HG02798 (cell line): Measurements from ENCODE around the gene GDA.

Experiments used
- ATAC-seq: cut with Tn5 transposase; IDR thresholded peaks from one replicate; pipeline ENCODE4 v1.9.1; 2021; ENCODE audit warnings: mild to moderate bottlenecking; ENCODE audit not compliant: unreplicated experiment, poor library complexity

GDA gene

DNA sequence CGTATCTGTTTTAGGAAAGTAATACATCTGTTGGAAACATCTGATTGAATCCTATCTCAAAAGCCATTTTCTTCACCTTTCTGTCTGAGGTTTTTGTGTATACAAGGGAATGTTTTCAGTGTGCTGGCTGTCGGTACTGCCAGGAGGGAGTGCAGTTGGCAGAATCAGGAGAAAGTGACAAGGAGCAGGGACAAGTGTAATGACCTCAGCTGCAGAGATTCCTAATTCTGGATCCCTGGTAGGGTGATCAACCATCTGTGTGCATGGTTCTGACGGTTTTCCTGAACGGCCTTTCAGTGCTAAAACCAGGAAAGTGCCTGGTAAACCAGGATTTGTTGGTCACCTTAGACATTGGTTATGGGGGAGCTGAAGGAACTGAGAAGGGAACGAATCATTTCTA, 1.6 kb upstream of the GDA start:
- ATAC-seq = no peak

DNA sequence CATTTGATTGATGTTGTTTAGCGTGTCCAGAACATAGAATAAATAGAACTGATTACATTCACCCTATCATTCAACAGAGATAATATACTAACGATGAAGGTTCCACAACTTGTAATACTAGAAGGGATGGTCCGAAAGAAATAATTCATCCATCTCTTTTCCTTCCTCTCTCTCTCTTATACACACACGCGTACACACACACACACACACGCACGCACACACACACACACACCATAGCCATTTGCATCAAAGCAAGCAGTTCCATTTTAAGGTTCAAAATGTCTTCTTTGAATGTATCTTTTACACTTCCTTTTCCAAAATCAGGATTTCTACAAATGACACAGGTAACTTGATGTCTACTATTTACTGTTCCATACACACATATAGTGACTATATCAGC, 887 bp downstream of the GDA start:
- no peak for ATAC-seq

DNA sequence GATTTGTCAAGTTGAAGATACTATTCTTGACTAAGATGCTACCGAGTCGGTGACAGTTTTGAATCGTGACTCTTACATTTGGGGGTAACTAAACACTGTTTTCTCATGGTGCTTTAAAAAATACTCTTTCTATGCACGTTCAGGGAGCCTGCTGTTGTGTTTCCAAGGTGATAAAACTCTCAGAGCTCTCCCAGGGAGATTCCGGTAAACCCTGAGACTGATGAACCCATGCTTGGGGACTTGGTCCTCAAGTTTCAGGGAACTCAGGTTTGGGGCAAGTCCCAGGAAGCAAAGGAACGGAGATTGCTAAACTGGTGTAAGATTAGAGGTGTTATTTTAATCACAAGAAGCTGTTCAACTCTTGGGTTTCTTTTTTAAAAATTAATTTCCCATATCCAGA, 1.4 kb downstream of the GDA start:
- no peak for ATAC-seq

DNA sequence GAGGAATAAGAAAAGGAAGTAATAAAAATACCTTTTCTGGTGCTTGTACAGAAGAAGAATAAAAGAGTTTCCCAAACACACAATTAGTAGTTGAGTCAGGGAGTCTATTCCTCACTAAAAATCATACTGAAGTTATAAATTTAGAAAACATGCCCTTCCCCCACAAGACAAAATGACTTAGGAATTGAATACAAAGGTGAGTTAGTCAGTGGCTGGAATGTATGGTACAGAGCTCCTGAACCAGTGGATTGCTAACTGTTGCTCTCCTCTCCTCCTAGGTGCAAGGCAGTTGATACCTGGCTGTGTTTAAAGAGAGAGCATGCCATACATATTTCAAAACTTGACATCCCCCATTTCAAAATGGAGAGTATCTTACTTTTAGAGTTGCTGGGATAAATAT, 1.9 kb downstream of the GDA start:
- no peak for ATAC-seq

DNA sequence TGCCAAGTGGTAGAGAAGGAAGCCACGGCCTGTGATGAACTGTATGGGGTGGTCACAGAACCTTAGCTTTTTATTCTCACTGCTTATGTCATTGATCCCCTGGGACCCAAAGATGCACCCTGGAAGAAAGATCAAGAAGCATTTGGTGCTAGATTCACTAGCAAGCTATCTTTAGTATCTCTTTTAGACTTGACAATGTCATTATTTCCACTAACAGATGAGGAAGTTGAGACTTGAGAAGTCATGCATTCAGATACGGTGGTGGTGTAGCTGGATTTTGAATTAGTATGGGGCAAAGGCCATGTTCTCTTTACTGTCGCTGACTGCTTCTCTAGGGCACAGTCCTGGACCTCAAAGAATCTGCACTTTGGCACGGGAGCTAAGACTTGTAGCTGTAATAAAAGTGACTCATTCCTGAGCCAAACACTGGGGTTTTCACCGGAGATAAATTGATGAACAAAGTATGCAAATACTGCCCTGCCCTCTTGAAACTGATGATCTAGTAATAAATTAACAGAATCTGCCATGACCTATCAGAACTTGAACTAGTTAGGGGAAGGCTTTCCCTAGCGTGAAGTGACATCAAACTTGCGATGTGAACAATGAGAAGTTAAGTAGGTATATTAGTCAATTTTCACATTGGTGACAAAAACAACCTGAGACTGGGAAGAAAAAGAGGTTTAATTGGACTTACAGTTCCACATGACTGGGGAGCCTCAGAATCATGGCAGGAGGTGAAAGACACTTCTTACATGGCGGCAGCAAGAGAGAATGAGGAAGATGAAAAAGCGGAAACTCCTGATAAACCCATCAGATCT, 5.4 kb downstream of the GDA start:
- peak; percentile 85 for ATAC-seq

DNA sequence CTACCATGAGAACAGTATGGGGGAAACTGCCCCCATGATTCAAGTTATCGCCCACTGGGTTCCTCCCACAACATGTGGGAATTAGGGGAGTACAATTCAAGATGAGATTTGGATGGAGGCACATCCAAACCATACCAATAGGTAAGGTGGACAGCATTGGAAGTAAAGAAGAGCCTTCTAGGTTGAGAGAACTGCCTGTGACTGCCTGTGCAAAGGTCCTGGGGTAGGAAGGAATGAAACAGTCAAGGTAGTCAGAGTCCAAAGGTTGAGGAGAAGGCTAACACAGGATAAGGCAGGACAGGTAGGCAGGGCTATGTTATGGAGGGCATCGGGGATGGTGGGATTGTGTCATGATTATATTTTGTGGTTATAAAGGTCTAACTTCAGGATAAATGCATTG, 6.1 kb downstream of the GDA start:
- no peak for ATAC-seq

DNA sequence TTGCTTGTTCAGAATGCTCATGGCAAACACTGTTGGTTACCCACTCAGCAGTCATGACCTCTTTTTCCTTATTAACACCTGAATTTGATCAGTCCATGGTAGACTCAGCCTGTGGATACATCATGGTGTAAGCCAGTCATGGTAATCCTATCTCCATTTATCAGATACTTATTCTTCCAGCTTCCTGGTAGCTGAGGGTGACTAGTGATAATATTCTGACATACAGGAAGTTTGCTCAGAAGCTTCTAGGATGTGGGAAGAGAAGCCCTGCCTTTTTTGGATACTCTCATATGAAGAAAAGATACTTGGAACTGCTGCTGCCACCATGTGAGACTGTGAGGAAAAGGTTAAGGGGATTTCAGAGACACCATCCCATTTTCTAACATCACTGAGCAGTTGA, 7.3 kb downstream of the GDA start:
- ATAC-seq = no peak

DNA sequence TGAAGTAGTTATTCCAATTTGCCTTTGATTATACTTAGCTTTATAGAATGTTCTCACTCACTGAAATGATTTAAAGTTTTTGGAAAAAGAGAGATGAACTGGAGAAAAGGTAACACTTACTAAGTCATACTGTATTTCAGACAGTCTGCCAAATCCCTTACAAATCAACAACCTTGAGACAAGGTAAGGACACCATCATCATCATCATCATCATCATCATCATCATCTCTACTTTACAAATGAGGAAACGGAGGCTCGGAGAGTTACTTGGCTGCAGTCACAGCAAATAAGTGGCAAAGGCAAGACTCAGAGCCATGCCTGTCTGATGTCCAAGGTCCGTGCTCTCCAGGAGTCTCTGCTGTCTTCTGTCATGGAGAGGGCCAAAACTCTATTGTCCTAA, 9.4 kb downstream of the GDA start:
- ATAC-seq = no peak

DNA sequence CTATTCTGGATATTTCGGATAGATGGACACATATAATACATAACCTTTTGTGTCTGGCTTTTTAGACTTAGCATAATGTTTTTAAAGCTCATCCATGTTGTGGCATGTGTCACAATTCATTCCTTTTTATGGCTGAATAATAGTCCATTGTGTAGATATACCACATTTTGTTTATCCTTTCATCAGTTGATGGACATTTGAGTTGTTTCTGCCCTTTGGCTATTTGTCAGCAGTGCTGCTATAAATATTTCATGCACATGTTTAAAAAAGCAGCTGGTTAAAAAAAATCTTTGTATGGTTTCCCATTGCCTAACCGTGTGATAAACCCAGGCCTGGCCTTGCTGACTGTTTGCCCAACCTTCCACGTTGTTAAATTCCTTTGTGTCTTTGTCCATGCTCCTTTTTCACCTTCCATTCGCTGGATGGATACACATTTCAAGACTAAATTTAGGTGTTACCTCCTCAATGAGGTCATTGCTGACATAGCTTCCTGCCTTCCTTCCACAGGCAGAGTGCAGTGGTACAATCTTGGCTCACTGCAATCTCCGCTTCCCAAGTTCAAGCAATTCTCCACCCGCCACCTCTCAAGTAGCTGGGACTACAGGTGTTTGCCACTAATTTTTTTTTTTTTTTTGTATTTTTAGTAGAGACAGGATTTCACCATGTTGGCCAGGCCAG, 11.3 kb downstream of the GDA start:
- ATAC-seq = no peak

DNA sequence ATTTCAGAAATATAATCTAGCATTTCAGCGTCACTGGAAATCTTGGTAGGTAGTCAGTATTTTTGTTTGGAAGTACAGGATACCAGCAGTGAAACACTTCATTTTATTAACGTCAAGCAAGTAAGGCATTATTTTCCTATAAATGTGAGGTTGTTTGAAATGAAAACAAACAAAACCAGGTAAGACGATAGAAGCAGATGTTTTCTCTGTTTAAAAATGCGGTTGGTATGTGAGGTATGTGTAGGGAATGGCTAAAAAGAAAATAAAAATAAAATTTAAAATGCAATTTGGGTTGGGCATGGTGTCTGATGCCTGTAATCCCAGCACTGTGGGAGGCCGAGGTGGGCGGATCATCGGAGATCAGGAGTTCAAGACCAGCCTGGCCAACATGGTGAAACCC, 16.1 kb downstream of the GDA start:
- no peak for ATAC-seq

DNA sequence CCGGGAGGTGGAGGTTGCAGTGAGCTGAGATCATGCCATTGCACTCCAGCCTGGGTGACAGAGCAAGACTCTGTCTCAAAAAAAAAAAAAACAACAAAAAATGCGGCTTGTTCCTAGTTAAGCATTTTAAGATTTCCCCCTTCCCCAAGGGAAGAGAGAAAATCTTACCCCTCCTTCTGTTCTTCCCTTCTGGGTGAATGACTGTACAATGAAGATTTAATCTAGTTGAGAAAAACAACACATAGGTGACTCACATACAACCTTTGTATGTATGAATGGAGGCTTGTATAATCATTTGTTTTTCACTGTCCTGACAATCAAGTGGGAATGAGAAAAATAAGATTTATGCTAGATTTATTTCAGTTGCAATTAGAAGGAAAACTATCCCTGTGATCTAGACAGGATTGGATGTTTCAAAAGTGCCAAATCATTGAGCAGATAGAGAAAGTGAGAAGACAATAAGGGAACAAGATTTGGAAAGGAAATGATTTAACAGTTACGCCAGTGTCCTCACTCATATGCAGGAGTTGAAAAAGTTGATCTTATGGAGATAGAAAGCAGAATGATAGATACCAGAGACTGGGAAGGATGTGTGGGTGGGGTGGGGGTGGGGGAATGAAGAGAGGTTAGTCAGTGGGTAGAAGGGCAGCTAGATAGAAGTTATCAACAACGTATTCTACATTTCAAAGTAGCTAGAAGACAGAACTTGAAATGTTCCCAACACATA, 16.7 kb downstream of the GDA start:
- no peak for ATAC-seq

DNA sequence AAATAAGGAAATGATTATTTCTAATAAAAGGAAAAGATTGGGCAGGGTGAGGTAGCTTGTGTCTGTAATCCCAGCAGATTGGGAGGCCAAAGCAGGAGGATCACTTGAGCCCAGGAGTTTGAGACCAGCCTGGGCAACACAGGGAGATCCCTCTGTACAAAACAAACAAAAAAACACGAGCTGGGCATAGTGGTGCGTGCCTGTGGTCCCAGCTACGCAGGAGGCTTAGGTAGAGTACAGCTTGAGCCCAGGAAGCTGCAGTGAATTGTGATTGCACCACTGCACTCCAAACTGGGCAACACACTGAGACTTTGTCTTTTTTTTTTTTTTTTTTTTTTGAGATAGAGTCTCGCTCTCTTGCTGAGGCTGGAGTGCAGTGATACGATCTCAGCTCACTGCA, 18.8 kb downstream of the GDA start:
- no peak for ATAC-seq

DNA sequence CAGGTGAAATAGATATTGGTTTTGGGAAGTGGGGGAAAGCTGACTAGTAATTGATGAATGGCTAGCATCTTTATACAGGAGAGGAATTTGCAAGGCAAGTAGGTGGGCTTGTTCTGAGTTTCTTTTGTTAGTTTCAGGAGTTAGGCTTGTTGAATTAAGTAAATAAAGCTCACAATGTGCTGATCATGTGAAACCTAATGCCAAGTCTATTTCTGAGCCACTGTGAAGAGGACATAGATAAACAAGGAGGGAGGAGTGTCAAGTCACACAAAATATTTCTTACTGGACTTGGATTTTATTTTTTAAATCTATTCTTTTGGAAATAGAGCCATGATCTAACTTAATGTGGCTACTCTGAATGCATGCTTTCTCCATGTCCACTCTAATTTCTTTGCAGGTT, 19.9 kb downstream of the GDA start:
- no peak for ATAC-seq

DNA sequence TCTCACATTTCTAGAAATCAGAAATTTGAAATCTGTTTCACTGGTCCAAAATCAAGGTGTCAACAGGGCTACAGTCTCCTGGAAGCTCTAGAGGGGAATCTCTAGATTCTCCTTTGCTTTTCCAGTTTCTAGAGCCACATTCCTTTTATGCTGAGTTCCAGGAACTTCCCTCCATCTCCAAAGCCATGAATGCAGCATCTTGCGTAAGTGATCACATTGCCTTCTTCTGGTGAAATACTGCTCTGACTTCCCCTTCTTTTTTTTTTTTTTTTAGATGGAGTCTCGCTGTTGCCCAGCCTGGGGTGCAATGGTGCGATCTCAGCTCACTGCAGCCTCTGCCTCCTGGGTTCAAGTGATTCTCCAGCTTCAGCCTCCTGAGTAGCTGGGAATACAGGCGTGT, 23.8 kb downstream of the GDA start:
- no peak for ATAC-seq

DNA sequence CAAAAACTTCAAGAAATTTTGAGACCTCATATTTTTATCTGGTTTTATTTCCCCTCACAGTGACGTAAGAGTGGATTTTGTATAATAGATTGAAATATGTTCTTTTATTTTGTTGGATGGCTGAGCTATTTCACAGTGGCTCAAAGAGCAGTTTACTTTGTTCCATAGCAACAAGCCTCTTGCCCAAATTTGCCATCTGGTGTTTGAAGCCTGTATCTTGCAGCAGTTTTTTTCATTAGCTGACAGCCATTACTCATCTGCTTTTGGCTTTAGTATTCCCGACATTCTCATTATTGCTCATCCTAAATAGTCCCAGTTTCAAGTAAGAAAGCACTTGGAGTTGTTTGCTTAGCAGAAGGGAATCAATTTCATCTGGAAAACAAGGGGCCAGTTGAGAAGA, 36.3 kb downstream of the GDA start:
- no peak for ATAC-seq

DNA sequence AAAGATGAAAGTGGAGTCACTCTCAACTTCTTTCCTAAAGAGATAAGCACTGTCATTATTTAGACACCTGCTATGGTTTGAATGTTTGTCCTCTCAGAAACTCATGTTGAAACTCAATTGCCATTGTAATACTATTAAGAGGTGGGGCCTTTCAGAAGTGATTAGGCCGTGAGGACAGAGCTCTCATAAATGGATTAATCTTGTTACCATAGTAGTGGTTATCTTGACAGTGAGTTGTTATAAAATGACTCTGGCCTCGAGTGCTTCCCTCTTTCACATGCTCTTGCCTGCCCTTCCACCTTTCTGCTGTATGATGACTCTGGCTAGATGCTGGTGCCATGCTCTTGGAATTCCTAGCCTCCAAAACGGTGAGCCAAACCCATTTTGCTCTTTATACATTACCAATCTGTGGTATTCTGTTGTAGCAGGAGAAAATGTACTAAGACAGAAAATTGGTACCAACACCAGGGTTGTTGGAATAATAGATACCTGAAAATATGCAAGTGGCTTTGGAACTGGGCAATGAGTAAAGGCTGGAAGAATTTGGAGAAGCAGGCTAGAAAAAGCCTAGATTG, 38.0 kb downstream of the GDA start:
- no peak for ATAC-seq

DNA sequence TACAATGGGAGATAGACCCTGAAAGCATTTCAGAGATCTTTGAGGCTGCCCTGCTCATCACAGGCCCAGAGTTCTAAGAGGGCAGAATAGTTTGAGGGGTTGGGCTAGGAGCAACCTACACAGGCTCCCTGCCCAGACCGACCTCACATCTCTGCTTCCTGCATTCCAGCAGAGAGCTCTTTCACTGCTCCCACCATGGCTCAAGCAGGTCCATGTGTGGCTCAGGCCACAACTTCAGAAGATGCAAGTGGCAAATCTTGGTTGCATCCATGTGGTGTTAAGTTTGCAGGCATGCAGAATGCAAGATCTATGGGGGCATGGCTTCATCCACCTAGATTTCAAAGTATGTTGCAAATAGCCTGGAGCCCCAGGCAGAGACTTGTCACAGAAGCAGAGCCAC, 39.0 kb downstream of the GDA start:
- ATAC-seq = no peak

DNA sequence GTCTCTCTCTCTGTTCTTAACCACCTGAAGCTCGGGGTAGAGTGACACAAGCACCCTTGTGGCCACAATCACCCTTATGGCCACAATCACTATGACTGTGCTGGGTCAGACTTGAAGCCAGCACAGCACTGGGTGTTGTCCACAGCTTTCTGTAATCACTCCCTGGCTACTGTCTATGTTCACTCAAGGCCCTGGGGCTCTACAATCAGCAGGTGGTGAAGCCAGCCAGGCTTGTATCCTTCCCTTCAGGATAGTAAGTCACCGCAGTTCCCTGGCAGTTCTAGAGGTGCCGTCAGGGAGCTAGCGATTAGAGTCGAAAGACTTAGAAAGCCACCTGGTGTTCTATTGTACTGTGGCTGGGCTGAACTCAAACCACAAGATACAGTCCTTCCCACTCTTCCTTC, 44.2 kb downstream of the GDA start:
- peak; percentile 96 for ATAC-seq

DNA sequence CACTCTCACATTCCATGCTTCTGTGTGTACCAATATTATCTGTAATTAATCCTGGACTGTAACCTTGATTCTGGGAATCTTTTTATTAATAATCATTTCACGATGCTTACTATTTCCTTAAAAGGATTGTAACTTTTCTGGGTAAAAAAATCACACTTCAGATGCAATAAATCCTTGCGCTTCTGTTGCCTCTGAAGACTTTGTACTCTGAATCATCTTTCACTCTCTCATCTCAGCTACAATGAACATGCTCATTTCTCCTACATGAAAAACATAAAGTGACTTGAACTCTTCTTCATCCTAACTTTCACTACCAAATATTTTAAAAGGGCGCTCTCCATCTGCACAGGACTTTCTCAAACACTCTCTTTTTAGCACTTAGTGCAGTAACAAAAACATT, 50.0 kb downstream of the GDA start:
- ATAC-seq = no peak

DNA sequence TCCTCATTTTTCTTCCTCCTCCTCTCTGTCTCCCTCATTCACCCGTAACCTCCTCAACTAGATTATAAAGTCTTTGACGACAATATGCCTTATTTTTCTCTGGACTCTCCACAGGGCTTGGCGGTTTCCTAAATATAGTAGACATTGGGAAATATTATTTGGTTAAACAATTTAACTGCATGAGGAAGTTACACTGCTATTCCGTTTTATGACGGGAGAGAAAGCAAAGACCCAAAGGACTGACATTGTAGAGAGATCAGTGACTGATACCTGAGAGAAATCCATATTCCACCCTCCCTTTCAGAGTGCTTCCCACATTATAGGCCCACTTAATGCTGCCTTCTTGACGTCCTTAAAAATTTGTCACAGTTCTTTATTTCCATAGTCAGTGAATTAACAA, 51.2 kb downstream of the GDA start:
- no peak for ATAC-seq

DNA sequence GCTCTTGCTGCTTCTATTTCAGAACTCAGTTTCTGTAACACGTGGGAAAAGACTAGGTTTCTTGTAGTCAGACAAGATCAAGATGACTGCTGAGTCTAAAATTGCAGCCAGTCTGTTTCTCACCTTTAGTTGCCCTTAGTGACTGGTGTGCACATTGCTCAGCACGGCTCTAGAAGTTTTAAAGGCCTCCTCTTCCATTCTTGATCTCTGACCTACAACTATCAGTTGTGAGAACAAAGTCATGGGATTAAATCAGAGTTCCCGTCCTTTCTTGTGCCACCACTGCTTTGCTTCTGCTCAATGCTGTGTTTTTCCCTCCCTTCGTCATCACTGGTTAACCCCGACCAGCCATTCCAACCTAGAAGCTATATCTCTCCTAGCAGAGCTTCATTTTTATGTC, 52.8 kb downstream of the GDA start:
- no peak for ATAC-seq
